Sigmoid colon (tissue), 7 donors: Measurements from ENCODE around the gene ZFYVE1. TPM values are rescaled to one million over a fixed set of nuclear protein-coding genes. Genes with fewer than 3 reads are reported as not detected.

Experiments used
- DNase-seq: peaks from one replicate; pipeline ENCODE4 v3.0.0-alpha.2; 2019
- H3K27ac ChIP-seq, 4 donors: fragments of 200-600 bp; sonication (generic); one replicate each; pipeline ENCODE4 v1.5.1; 2016 to 2019; ENCODE audit warnings: mild to moderate bottlenecking in 1 of 4
- H3K27me3 ChIP-seq, 3 donors: fragments of 200-600 bp; sonication (generic); one replicate each; pipeline ENCODE4 v1.5.1; 2019; ENCODE audit warnings: mild to moderate bottlenecking in 1 of 3
- H3K36me3 ChIP-seq, 4 donors: fragments of 200-600 bp; sonication (generic); one replicate each; pipeline ENCODE4 v1.5.1; 2016 to 2019
- H3K4me1 ChIP-seq, 4 donors: fragments of 200-600 bp; sonication (generic); one replicate each; pipeline ENCODE4 v1.5.1; 2017 to 2019
- H3K4me3 ChIP-seq, 4 donors: fragments of 200-600 bp; sonication (generic); one replicate each; pipeline ENCODE4 v1.5.1; 2017 to 2019; ENCODE audit warnings: mild to moderate bottlenecking in 2 of 4, moderate library complexity in 1 of 4
- H3K9me3 ChIP-seq, 4 donors: fragments of 200-600 bp in 3 of 4; sonication (generic) in 3 of 4; one replicate each; pipeline versions ENCODE4 v1.5.1 to v1.6.1; 2013 to 2019
- EP300 ChIP-seq, 4 donors: sonication (generic); formaldehyde crosslinking; IDR thresholded peaks; one replicate each; pipeline ENCODE4 v1.6.1; 2017; ENCODE audit warnings: antibody characterized with exemption in 4 of 4
- POLR2A ChIP-seq, 2 donors: fragments of 450-650 bp; IDR thresholded peaks; one replicate each; pipeline ENCODE4 v1.6.1; 2016; ENCODE audit warnings: antibody characterized with exemption in 2 of 2, mild to moderate bottlenecking in 2 of 2, moderate library complexity in 2 of 2
- POLR2AphosphoS5 ChIP-seq, 4 donors: sonication (generic); formaldehyde crosslinking; IDR thresholded peaks; one replicate each; pipeline ENCODE4 v1.6.1; 2017; ENCODE audit warnings: antibody characterized with exemption in 4 of 4
- WGBS, 2 donors: extraction: QIAGEN DNeasy Blood & Tissue Kit; methylation state at CpG; one replicate each; pipeline ENCODE4 v1.1.7; 2013; 5-methylcytosine and 5-hydroxymethylcytosine counted together
- intact Hi-C: fragments of 100-400 bp; cut with DNase I; formaldehyde crosslinking; loops from one replicate; pipeline ENCODE4 v1.15.1; 2023
- polyA plus RNA-seq, 3 donors: library from polyadenylated mRNA; stranded (reverse); fragments of 200-250 nt; gene quantifications; one replicate each; pipeline ENCODE4 v1.2.3, GENCODE V29; 2013
- total RNA-seq, 4 donors: library from RNA; depleted of rRNA; stranded (reverse); fragments of >200 nt; gene quantifications; one replicate each; pipeline ENCODE4 v1.1.0, GENCODE V29; 2016
- TF ChIP-seq, protein P1 (sequence below), 4 experiments: fragments of 450-650 bp in 3 of 4; fragments of 200-600 bp in 1 of 4; IDR thresholded peaks; one replicate each; pipeline ENCODE4 v1.5.1; 2016 to 2019; ENCODE audit warnings: antibody characterized with exemption in 4 of 4, mild to moderate bottlenecking in 3 of 4, moderate library complexity in 2 of 4
- donor health status: healthy with polysubstance abuse.
- donor health status: Bipolar disorder and iron deficiency.
- donor health status: healthy.

ZFYVE1 gene
- total and polyA plus RNA-seq, 7 donors: 6.6 to 27.7 (median 15.5) TPM

DNA sequence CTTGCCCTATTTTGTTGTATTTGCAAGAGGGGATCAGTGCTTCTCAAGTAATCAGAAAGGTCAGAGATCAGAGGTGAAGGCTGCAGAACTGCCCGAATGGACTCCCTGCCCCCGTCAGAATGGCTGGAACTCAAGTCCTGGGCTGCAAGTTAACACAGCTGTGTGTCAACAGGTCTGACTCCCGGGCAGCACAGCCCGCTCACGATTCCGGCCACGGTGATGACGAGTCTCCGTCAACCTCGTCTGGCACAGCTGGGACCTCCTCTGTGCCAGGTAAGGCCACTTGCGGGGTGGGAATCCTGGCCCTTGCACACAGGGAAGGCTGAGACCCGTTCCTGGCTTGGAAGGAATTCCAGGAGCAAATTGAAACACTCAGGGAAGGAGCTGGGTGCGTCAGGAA, 87.3 kb downstream of the ZFYVE1 start:
- intact Hi-C loops: no loop called here
- TF ChIP-seq POLR2A (IDR thresholded peaks at IDR 0.05) (no peak), EP300 (IDR thresholded peaks at IDR 0.05) (no peak), POLR2AphosphoS5 (IDR thresholded peaks at IDR 0.05) (no peak)
- TF ChIP-seq, protein P1, sequence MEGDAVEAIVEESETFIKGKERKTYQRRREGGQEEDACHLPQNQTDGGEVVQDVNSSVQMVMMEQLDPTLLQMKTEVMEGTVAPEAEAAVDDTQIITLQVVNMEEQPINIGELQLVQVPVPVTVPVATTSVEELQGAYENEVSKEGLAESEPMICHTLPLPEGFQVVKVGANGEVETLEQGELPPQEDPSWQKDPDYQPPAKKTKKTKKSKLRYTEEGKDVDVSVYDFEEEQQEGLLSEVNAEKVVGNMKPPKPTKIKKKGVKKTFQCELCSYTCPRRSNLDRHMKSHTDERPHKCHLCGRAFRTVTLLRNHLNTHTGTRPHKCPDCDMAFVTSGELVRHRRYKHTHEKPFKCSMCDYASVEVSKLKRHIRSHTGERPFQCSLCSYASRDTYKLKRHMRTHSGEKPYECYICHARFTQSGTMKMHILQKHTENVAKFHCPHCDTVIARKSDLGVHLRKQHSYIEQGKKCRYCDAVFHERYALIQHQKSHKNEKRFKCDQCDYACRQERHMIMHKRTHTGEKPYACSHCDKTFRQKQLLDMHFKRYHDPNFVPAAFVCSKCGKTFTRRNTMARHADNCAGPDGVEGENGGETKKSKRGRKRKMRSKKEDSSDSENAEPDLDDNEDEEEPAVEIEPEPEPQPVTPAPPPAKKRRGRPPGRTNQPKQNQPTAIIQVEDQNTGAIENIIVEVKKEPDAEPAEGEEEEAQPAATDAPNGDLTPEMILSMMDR (IDR thresholded peaks at IDR 0.05): no peak
- DNase-seq: no peak
- H3K4me1 ChIP-seq: no peaks in the 10 kb centered on the region
- no peak overlapping the region for H3K27ac ChIP-seq
- no peak overlapping the region for H3K4me3 ChIP-seq
- H3K27me3 ChIP-seq: no peaks in the 10 kb centered on the region
- no peaks in the 10 kb centered on the region for H3K9me3 ChIP-seq
- WGBS, 2 donors: 87 to 92% methylated on average over 13 of the region's 13 CpGs
- H3K36me3 ChIP-seq: peaks cover 0 to 57% (median 13%) of the 10 kb centered on the region in 4 donors

DNA sequence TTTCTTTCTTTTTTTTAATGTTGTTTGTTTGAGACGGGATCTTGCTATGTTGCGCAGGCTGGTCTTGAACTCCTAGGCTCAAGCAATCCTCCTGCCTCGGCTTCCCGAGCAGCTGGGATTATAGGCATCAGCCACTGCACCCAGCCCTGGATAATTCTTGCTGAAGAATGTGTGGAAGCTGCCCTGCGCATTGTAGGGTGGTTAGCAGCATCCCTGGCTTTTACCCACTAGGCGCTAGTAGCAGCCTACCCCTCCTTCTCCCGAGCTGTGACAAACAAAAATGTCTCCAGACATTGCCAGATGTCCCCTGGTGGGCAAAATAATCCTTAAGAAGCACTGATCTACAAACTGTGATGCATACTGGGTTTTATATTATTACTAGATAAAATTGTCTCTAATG, 94.0 kb downstream of the ZFYVE1 start:
- DNase-seq: no peak
- Histone ChIP-seq H3K27ac (no peak overlapping the region), H3K27me3 (no peaks in the 10 kb centered on the region), H3K36me3 (peaks cover 0 to 3% (median under 1%) of the 10 kb centered on the region in 4 donors), H3K4me3 (no peak overlapping the region), H3K9me3 (no peaks in the 10 kb centered on the region), H3K4me1 (no peaks in the 10 kb centered on the region)
- TF ChIP-seq EP300 (IDR thresholded peaks at IDR 0.05) (no peak), POLR2AphosphoS5 (IDR thresholded peaks at IDR 0.05) (no peak), POLR2A (IDR thresholded peaks at IDR 0.05) (no peak)
- TF ChIP-seq, protein P1 (IDR thresholded peaks at IDR 0.05): no peak
- 89 to 96% methylated on average over 7 of the region's 7 CpGs for WGBS, 2 donors
- intact Hi-C loops: no loop called here

DNA sequence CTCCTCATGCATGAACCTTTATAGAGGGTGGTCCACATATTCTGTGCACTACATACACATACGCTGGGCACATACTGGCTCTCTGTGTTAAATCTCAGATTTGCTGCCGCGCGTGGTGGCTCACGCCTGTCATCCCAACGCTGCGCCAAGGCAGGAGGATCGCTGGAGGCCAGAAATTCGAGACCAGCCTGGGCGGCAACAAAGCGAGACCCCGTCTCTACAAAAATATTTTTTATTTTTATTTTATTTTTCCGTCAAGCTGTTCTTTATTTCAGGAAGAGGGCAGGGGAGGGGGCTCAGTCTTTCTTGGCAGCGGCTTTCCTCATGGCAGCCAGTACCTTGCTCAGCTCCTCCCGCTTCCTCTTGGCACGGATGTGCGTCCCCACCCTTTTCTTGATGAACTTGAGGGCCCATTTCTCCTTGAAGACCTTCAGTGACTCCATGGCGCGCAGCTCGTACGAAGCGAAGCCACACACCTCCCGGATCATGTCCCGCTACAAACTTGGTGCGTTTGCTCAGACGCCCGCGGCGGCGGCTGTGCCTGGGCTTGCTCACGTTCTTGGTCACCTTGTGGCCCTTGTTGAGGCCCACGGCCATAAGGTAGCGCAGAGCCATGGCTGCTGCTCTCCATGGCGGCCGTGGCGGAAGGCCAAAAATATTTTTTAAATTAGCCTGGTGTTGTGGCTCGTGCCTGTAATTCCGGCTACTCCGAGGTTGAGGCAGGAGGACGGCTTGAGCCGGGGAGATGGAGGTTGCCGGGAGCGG, 97.4 kb downstream of the ZFYVE1 start:
- intact Hi-C loops: no loop called here
- Histone ChIP-seq H3K9me3 (no peaks in the 10 kb centered on the region), H3K36me3 (no peaks in the 10 kb centered on the region), H3K27ac (no peak overlapping the region), H3K4me3 (no peak overlapping the region), H3K27me3 (no peaks in the 10 kb centered on the region), H3K4me1 (peaks cover 0 to 16% (median 6%) of the 10 kb centered on the region in 4 donors)
- no peak for TF ChIP-seq EP300 (IDR thresholded peaks at IDR 0.05)
- no peak for TF ChIP-seq POLR2A (IDR thresholded peaks at IDR 0.05)
- TF ChIP-seq, protein P1 (IDR thresholded peaks at IDR 0.05): no peak
- no peak for TF ChIP-seq POLR2AphosphoS5 (IDR thresholded peaks at IDR 0.05)
- DNase-seq: no peak
- WGBS, 2 donors: 95 to 96% methylated on average over 43 of the region's 43 CpGs

DNA sequence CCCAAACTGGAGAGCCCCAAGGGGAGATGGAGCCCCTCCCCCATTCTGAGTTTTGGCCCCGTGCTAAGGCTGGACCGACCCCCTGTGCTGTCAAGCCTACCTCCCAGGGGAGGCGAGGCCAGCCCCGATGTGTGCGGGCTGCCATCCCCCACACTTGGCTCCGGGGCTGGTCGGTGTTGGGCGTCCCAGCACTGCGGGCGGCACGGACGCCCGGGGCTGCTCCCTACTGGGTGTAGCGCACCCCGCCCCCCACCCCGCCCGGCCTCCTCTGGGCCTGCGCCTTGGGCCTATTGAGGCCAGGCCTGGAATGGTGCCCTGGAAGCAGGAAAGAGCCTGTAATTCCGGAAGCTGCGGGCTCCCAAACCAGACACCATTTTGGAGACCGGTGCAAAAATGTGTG, 98.0 kb downstream of the ZFYVE1 start:
- 90 to 93% methylated on average over 21 of the region's 21 CpGs for WGBS, 2 donors
- TF ChIP-seq POLR2AphosphoS5 (IDR thresholded peaks at IDR 0.05) (no peak), EP300 (IDR thresholded peaks at IDR 0.05) (no peak), POLR2A (IDR thresholded peaks at IDR 0.05) (no peak)
- TF ChIP-seq, protein P1 (IDR thresholded peaks at IDR 0.05): no peak

More for the DNA sequence above, 98.0 kb downstream of the ZFYVE1 start:
- no peaks in the 10 kb centered on the region for H3K9me3 ChIP-seq
- no peak overlapping the region for H3K4me3 ChIP-seq
- H3K27ac ChIP-seq: no peak overlapping the region
- H3K27me3 ChIP-seq: no peaks in the 10 kb centered on the region
- H3K4me1 ChIP-seq: peaks cover 0 to 16% (median 6%) of the 10 kb centered on the region in 4 donors
- no peak for DNase-seq
- intact Hi-C loops: no loop called here
- no peaks in the 10 kb centered on the region for H3K36me3 ChIP-seq
